ENCODE results near the gene NOD1.

NOD1 gene

GRCh38 chr7:30467271-30467670 is 11.3 kb downstream of the NOD1 start:
- Histone ChIP-seq H3K4me2 (ENCODE audit: low read length, poor library complexity, severe bottlenecking) (no peak overlapping the region), H4K91ac (ENCODE audit: low read length) (no peak overlapping the region), H3K4ac (ENCODE audit: low read depth in 1 of 2, low read length in 2 of 2) (no peak overlapping the region), H2BK120ac (ENCODE audit: low read depth, low read length) (no peak overlapping the region), H3K36me3 (ENCODE audit: control insufficient read depth in 1 of 2, insufficient read depth in 2 of 2, low read depth in 1 of 2, low read length in 2 of 2) (peaks cover 0 to 4% of the 10 kb centered on the region in 2 experiments), H3K14ac (ENCODE audit: low read length in 2 of 2) (no peak overlapping the region), H4K8ac (ENCODE audit: low read length) (no peak overlapping the region), H2AK5ac (ENCODE audit: low read length, severe bottlenecking) (no peak overlapping the region), H3K4me3 (ENCODE audit: insufficient read depth in 1 of 2, low read depth in 1 of 2, low read length in 2 of 2) (no peak overlapping the region), H3K9ac (ENCODE audit: low read length) (no peak overlapping the region), H2BK15ac (ENCODE audit: low read depth, poor library complexity, severe bottlenecking) (no peak overlapping the region), H3K4me1 (ENCODE audit: control insufficient read depth, insufficient read depth, low read depth, low read length) (peaks cover 16% of the 10 kb centered on the region), H3K79me1 (replicated peaks; ENCODE audit: low read length, poor library complexity, severe bottlenecking) (peaks cover 36% of the 10 kb centered on the region), H3K23ac (ENCODE audit: low read length in 2 of 2) (no peak overlapping the region), H3K27me3 (ENCODE audit: control insufficient read depth in 1 of 2, insufficient read depth in 1 of 2, low read length in 2 of 2) (no peaks in the 10 kb centered on the region), H3K18ac (ENCODE audit: low read depth in 1 of 2, low read length in 2 of 2) (no peak overlapping the region), H3K9me3 (ENCODE audit: control insufficient read depth, low read length) (no peaks in the 10 kb centered on the region), H2BK5ac (ENCODE audit: low read depth, low read length, poor library complexity, severe bottlenecking) (no peak overlapping the region), H3K27ac (ENCODE audit: low read length, poor library complexity, severe bottlenecking) (no peak overlapping the region), H2BK12ac (ENCODE audit: low read length in 2 of 2) (no peak overlapping the region), H2AFZ (ENCODE audit: low read depth, low read length) (no peak overlapping the region)
- WGBS = 99% methylated on average over 3 of the region's 4 CpGs
- DNase-seq = no peak

GRCh38 chr7:30466266-30466665 is 12.3 kb downstream of the NOD1 start:
- Histone ChIP-seq H3K27ac (ENCODE audit: low read length, poor library complexity, severe bottlenecking) (no peak overlapping the region), H3K9ac (ENCODE audit: low read length) (peak overlapping the region; percentile 20), H4K8ac (ENCODE audit: low read length) (no peak overlapping the region), H2BK15ac (ENCODE audit: low read depth, poor library complexity, severe bottlenecking) (no peak overlapping the region), H3K4me1 (ENCODE audit: control insufficient read depth, insufficient read depth, low read depth, low read length) (peaks cover 15% of the 10 kb centered on the region), H3K27me3 (ENCODE audit: control insufficient read depth in 1 of 2, insufficient read depth in 1 of 2, low read length in 2 of 2) (no peaks in the 10 kb centered on the region), H4K91ac (ENCODE audit: low read length) (no peak overlapping the region), H3K14ac (ENCODE audit: low read length in 2 of 2) (no peak overlapping the region), H3K23ac (ENCODE audit: low read length in 2 of 2) (no peak overlapping the region), H2BK120ac (ENCODE audit: low read depth, low read length) (no peak overlapping the region), H3K18ac (ENCODE audit: low read depth in 1 of 2, low read length in 2 of 2) (no peak overlapping the region), H2BK12ac (ENCODE audit: low read length in 2 of 2) (no peak overlapping the region), H2BK5ac (ENCODE audit: low read depth, low read length, poor library complexity, severe bottlenecking) (no peak overlapping the region), H2AFZ (ENCODE audit: low read depth, low read length) (no peak overlapping the region), H3K79me1 (replicated peaks; ENCODE audit: low read length, poor library complexity, severe bottlenecking) (peaks cover 34% of the 10 kb centered on the region), H3K9me3 (ENCODE audit: control insufficient read depth, low read length) (no peaks in the 10 kb centered on the region), H3K36me3 (ENCODE audit: control insufficient read depth in 1 of 2, insufficient read depth in 2 of 2, low read depth in 1 of 2, low read length in 2 of 2) (peaks cover 0 to 9% of the 10 kb centered on the region in 2 experiments), H3K4me2 (ENCODE audit: low read length, poor library complexity, severe bottlenecking) (no peak overlapping the region), H3K4me3 (ENCODE audit: insufficient read depth in 1 of 2, low read depth in 1 of 2, low read length in 2 of 2) (no peak overlapping the region), H2AK5ac (ENCODE audit: low read length, severe bottlenecking) (no peak overlapping the region), H3K4ac (ENCODE audit: low read depth in 1 of 2, low read length in 2 of 2) (no peak overlapping the region)
- DNase-seq = no peak
- 95% methylated on average over 4 of the region's 4 CpGs for WGBS

GRCh38 chr7:30465811-30466180 is 12.8 kb downstream of the NOD1 start:
- DNase-seq = no peak
- H3K27ac ChIP-seq (ENCODE audit: low read length, poor library complexity, severe bottlenecking) = no peak overlapping the region
- H3K27me3 ChIP-seq (ENCODE audit: control insufficient read depth in 1 of 2, insufficient read depth in 1 of 2, low read length in 2 of 2) = no peaks in the 10 kb centered on the region
- H2AFZ ChIP-seq (ENCODE audit: low read depth, low read length) = no peak overlapping the region
- peak overlapping the region; percentile 20 for H3K9ac ChIP-seq (ENCODE audit: low read length)
- H2AK5ac ChIP-seq (ENCODE audit: low read length, severe bottlenecking) = no peak overlapping the region
- H2BK120ac ChIP-seq (ENCODE audit: low read depth, low read length) = no peak overlapping the region
- no peak overlapping the region for H4K91ac ChIP-seq (ENCODE audit: low read length)
- H3K36me3 ChIP-seq (ENCODE audit: control insufficient read depth in 1 of 2, insufficient read depth in 2 of 2, low read depth in 1 of 2, low read length in 2 of 2) = peaks cover 0 to 9% of the 10 kb centered on the region in 2 experiments
- peak overlapping the region in 1 of 2 experiments; percentile 47 for H3K4ac ChIP-seq (ENCODE audit: low read depth in 1 of 2, low read length in 2 of 2)
- H2BK15ac ChIP-seq (ENCODE audit: low read depth, poor library complexity, severe bottlenecking) = no peak overlapping the region
- no peak overlapping the region for H2BK5ac ChIP-seq (ENCODE audit: low read depth, low read length, poor library complexity, severe bottlenecking)
- H3K9me3 ChIP-seq (ENCODE audit: control insufficient read depth, low read length) = no peaks in the 10 kb centered on the region
- no CpG with 5 or more reads among the region's 2 CpGs for WGBS
- H3K18ac ChIP-seq (ENCODE audit: low read depth in 1 of 2, low read length in 2 of 2) = no peak overlapping the region
- no peak overlapping the region for H2BK12ac ChIP-seq (ENCODE audit: low read length in 2 of 2)
- H3K4me3 ChIP-seq (ENCODE audit: insufficient read depth in 1 of 2, low read depth in 1 of 2, low read length in 2 of 2) = no peak overlapping the region
- H3K4me1 ChIP-seq (ENCODE audit: control insufficient read depth, insufficient read depth, low read depth, low read length) = peaks cover 13% of the 10 kb centered on the region
- H3K14ac ChIP-seq (ENCODE audit: low read length in 2 of 2) = no peak overlapping the region
- H4K8ac ChIP-seq (ENCODE audit: low read length) = no peak overlapping the region
- H3K79me1 ChIP-seq (replicated peaks; ENCODE audit: low read length, poor library complexity, severe bottlenecking) = peaks cover 34% of the 10 kb centered on the region
- H3K4me2 ChIP-seq (ENCODE audit: low read length, poor library complexity, severe bottlenecking) = no peak overlapping the region
- H3K23ac ChIP-seq (ENCODE audit: low read length in 2 of 2) = no peak overlapping the region

- H4K91ac ChIP-seq (ENCODE audit: low read length) = no peak overlapping the region
- H3K79me1 ChIP-seq (replicated peaks; ENCODE audit: low read length, poor library complexity, severe bottlenecking) = peaks cover 35% of the 10 kb centered on the region
- H3K9me3 ChIP-seq (ENCODE audit: control insufficient read depth, low read length) = no peaks in the 10 kb centered on the region
- H3K27ac ChIP-seq (ENCODE audit: low read length, poor library complexity, severe bottlenecking) = no peak overlapping the region
- no peak overlapping the region for H3K4ac ChIP-seq (ENCODE audit: low read depth in 1 of 2, low read length in 2 of 2)
- H2BK120ac ChIP-seq (ENCODE audit: low read depth, low read length) = no peak overlapping the region
- H3K23ac ChIP-seq (ENCODE audit: low read length in 2 of 2) = no peak overlapping the region
- no peak overlapping the region for H3K14ac ChIP-seq (ENCODE audit: low read length in 2 of 2)
- no peak overlapping the region for H3K4me2 ChIP-seq (ENCODE audit: low read length, poor library complexity, severe bottlenecking)
- no peak overlapping the region for H3K4me3 ChIP-seq (ENCODE audit: insufficient read depth in 1 of 2, low read depth in 1 of 2, low read length in 2 of 2)
- H2BK15ac ChIP-seq (ENCODE audit: low read depth, poor library complexity, severe bottlenecking) = no peak overlapping the region
- no peak overlapping the region for H2AK5ac ChIP-seq (ENCODE audit: low read length, severe bottlenecking)
- 92% methylated on average over 5 of the region's 5 CpGs for WGBS
- H3K4me1 ChIP-seq (ENCODE audit: control insufficient read depth, insufficient read depth, low read depth, low read length) = peaks cover 17% of the 10 kb centered on the region
- no peak overlapping the region for H2AFZ ChIP-seq (ENCODE audit: low read depth, low read length)
- H2BK12ac ChIP-seq (ENCODE audit: low read length in 2 of 2) = no peak overlapping the region
- no peak overlapping the region for H2BK5ac ChIP-seq (ENCODE audit: low read depth, low read length, poor library complexity, severe bottlenecking)
- no peak overlapping the region for H3K18ac ChIP-seq (ENCODE audit: low read depth in 1 of 2, low read length in 2 of 2)
- H3K27me3 ChIP-seq (ENCODE audit: control insufficient read depth in 1 of 2, insufficient read depth in 1 of 2, low read length in 2 of 2) = no peaks in the 10 kb centered on the region
- DNase-seq = peak; percentile 31
- H4K8ac ChIP-seq (ENCODE audit: low read length) = no peak overlapping the region
- H3K36me3 ChIP-seq (ENCODE audit: control insufficient read depth in 1 of 2, insufficient read depth in 2 of 2, low read depth in 1 of 2, low read length in 2 of 2) = peaks cover 0 to 9% of the 10 kb centered on the region in 2 experiments
- H3K9ac ChIP-seq (ENCODE audit: low read length) = no peak overlapping the region
Observed at GRCh38 chr7:30465046-30465810, 13.4 kb downstream of the NOD1 start.

Data from mesenchymal stem cell (in vitro differentiated cells and primary cell).